Fibroblast of skin of right biceps (primary cell): ENCODE data around the gene C2orf49.
A peak's percentile ranks its signal among the peaks of the same experiment; 100 is the strongest.

Source experiments
- DNase-seq: peaks from one replicate; pipeline ENCODE4 v3.0.0-alpha.2; 2013

The C2orf49 gene

GRCh38 chr2:105362862-105363591 lies 25.7 kb downstream of the C2orf49 start:
- DNase-seq, result no peak

- peak; percentile 78 for DNase-seq
Observed at GRCh38 chr2:105364436-105365139, 27.2 kb downstream of the C2orf49 start.

GRCh38 chr2:105365206-105365605 lies 27.9 kb downstream of the C2orf49 start:
- no peak for DNase-seq

GRCh38 chr2:105368759-105369408 lies 31.5 kb downstream of the C2orf49 start:
- no peak for DNase-seq

GRCh38 chr2:105369777-105370690 lies 32.7 kb downstream of the C2orf49 start:
- peak; percentile 83 for DNase-seq

GRCh38 chr2:105371156-105371555 lies 33.8 kb downstream of the C2orf49 start:
- DNase-seq, result no peak

- no peak for DNase-seq
Observed at GRCh38 chr2:105371810-105372209, 34.5 kb downstream of the C2orf49 start.

- DNase-seq, result no peak
Observed at GRCh38 chr2:105373344-105373781, 36.0 kb downstream of the C2orf49 start.

- no peak for DNase-seq
Observed at GRCh38 chr2:105373895-105374401, 36.6 kb downstream of the C2orf49 start.

- peak; percentile 58 for DNase-seq
Observed at GRCh38 chr2:105375001-105375561, 37.7 kb downstream of the C2orf49 start.

GRCh38 chr2:105376010-105376409 lies 38.7 kb downstream of the C2orf49 start:
- no peak for DNase-seq

GRCh38 chr2:105376789-105377240 lies 39.5 kb downstream of the C2orf49 start:
- peak; percentile 82 for DNase-seq

GRCh38 chr2:105377871-105378270 lies 40.5 kb downstream of the C2orf49 start:
- no peak for DNase-seq

- DNase-seq, result no peak
Observed at GRCh38 chr2:105378276-105378840, 41.0 kb downstream of the C2orf49 start.

- DNase-seq, result no peak
Observed at GRCh38 chr2:105378921-105379383, 41.6 kb downstream of the C2orf49 start.

- no peak for DNase-seq
Observed at GRCh38 chr2:105379741-105380186, 42.4 kb downstream of the C2orf49 start.

GRCh38 chr2:105380432-105381100 lies 43.2 kb downstream of the C2orf49 start:
- DNase-seq, result no peak

GRCh38 chr2:105381101-105381668 lies 43.8 kb downstream of the C2orf49 start:
- no peak for DNase-seq

GRCh38 chr2:105382177-105382576 lies 44.8 kb downstream of the C2orf49 start:
- no peak for DNase-seq

- no peak for DNase-seq
Observed at GRCh38 chr2:105383432-105384166, 46.3 kb downstream of the C2orf49 start.
